Measurements from ENCODE around the gene C10orf143.
"Not testable (repeated sequence)": the region's sequence is repeated elsewhere in the genome, so short reads cannot be mapped to it uniquely, and the experiment has no call there.

C10orf143 gene

GRCh38 chr10:130036296-130037065, 74.1 kb downstream of the C10orf143 start:
- DNase-seq (ENCODE audit: low read depth in 3 of 3), result no peak

GRCh38 chr10:130029209-130029608, 81.4 kb downstream of the C10orf143 start:
- DNase-seq (ENCODE audit: low read depth in 3 of 3), result no peak

- no peak for DNase-seq (ENCODE audit: low read depth in 3 of 3)
These were observed 82.2 kb downstream of the C10orf143 start for GRCh38 chr10:130028465-130028819.

DNA sequence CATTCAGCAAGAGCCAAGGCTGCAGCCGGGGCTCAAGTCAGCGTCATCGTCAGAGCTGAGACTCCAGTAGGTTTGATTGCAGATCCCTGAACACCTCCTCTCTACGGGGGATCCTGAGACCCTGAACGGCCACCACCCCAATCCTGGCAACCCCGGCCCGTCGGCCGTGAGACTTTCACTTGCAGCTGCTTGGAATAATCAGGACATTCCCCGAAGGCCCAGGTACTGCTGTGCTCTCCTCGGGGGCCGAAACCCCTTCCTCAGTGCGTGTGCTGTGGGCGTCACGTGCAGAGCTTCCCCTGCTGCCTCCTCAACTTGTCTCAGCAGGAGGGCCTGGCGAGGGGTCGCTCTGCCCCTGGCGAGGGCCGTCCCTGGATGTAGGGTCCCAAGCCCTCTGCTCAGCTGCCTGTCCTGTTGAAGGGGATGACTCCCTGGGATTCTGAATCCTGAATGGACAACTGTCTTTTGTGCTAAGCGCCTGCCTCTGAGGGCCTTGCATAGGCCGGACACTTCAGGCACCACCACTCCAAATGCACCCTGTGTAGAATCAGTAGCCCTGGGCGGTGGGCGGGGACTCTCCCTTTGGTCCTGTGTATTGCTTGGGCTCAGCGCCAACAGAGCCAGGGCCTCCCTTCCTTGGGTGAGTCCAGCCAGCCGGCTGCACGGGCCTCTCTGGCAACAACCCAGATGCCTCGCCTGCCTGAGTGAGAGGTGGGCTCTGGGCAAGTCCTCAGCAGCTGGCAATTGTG, 82.7 kb downstream of the C10orf143 start:
- DNase-seq (ENCODE audit: low read depth in 3 of 3), result no peak

DNA sequence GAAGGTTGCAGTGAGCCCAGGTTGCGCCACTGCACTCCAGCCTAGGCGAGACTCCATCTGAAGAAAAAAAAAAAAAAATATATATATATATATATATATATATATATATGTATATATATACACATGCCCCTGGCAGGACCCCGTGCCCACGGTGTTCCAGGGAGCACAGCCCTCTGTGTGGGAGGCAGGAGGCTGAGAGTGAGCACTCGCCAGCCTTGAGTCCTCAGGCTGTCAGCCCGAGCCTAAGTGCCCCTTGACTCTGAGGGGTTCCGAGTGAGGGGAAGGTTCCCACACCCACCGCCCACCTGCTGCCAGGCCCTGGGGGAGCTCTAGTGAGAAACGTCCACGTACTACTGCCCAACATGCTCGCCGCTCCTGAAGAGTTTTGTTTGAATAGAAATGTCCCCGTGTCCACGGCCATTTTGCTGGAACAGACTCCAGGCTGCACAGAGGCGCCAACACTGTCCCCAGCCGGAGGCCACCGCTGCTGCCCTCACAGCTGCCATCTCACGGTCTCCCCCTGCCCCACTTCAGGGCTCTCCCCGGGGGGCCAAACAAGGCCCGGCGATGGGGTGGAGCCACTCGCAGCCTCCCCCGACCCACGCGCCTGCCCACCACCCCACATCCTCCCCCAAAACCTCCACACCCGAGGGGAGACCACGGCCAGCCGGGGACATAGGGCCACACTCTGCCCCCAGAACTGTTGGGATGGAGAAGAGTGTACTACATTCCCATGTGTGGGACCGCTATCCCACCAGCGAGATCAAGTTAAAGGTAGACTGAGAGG, 83.8 kb downstream of the C10orf143 start:
- DNase-seq (ENCODE audit: low read depth in 3 of 3), result no peak

- DNase-seq (ENCODE audit: low read depth in 3 of 3), result no peak
These were observed 84.7 kb downstream of the C10orf143 start for GRCh38 chr10:130025811-130026485.

DNA sequence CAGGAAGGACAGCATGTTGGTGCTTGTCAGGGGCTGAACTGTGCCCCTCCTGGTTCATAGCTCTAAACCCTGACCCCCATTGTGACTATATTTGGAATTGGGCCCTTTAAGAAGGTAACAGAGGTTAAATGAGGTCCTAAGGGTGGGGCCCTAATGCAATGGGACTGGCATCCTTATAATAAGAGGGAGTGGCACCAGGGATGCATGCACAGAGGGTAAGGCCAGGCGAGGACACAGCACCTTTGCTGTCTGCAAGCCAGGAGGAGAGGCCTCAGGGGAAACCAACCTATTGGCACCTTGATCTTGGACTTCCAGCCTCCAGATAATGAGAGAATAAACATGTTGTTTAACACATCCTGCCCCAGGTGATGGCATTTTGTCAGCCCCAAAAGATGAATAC, 85.3 kb downstream of the C10orf143 start:
- DNase-seq (ENCODE audit: low read depth in 3 of 3), result no peak

- no peak for DNase-seq (ENCODE audit: low read depth in 3 of 3)
These were observed 85.8 kb downstream of the C10orf143 start for GRCh38 chr10:130024779-130025325.

GRCh38 chr10:130024326-130024725, 86.3 kb downstream of the C10orf143 start:
- DNase-seq (ENCODE audit: low read depth in 3 of 3), result not testable (repeated sequence)

DNA sequence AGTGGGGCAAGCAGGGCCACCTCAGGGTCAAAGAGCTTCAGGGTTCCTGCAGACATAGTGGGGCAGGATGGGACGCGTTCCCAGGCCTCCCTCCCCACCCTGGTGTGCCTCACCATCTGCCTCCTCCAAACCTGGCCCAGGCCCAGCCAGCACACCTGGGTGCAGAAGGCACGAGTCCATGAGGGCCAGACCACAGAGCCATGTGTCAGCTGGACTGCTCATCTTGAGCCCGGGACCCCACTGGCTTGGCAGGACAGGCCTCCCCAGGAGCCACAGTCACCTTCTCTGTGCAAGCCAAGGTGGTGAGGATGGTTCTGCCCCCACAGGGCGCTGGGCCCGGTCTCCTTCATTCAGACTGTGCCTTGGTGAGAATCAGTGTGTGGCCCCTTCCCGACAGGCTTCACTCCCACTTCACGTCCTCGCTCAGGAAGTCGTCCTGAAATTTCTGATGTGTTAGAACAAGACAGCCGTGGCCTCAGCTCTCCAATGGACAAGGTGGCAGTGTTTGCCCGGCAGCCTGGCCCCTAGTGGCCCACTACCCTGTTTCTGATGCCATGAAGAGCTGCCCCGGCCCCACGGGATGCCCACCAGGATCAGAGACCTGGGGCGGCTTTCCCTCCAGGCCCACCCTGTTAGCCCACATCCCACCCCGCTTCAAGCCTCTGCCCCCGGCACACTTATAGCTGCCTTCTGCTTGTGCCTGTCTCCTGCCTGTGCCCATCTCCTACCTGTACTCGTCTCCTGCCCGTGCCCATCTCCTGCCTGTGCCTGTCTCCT, 87.0 kb downstream of the C10orf143 start:
- no peak for DNase-seq (ENCODE audit: low read depth in 3 of 3)

DNA sequence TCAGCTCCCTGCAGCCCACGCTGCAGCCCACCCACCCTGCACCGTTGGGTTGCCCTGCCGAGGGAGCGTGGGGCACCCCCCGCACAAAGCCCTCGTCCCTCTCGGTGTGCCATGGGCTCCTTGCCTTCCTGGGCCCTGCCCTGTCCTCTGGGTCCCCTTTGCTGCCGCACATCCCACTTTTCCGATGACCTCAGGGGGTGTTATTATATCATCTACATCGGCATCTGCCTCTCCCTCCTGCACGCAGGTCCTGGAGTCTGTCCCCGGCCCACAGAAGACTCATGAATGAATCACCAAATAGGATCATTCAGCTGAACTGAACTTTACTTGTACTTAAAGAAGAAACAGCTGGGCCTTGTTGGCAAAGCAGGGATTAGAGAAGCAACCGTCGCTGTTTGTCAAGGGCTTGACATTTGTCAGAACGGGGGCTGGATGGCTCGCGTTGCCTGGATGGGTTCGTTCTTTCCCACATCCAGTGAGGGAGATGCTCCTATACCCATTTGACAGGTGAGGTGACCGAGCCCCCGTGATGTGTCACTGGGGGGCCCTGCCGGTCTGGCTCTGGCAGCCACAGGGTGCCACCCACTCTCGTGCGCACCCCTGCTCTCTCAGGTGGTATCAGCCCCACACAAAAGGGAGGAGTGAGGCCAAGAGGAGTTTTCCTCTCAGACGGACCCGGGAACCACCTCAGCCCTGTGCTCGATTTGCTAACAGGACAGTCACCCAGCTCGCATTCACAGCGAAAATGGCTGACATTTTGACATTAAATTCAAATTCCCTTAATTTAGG, 87.9 kb downstream of the C10orf143 start:
- DNase-seq (ENCODE audit: low read depth in 3 of 3), result no peak

GRCh38 chr10:130022086-130022485, 88.5 kb downstream of the C10orf143 start:
- DNase-seq (ENCODE audit: low read depth in 3 of 3), result no peak

GRCh38 chr10:130021383-130021950, 89.2 kb downstream of the C10orf143 start:
- DNase-seq (ENCODE audit: low read depth in 3 of 3), result no peak

- no peak for DNase-seq (ENCODE audit: low read depth in 3 of 3)
These were observed 89.8 kb downstream of the C10orf143 start for GRCh38 chr10:130020651-130021382.

- DNase-seq (ENCODE audit: low read depth in 3 of 3), result no peak
These were observed 91.9 kb downstream of the C10orf143 start for GRCh38 chr10:130018730-130019185.

GRCh38 chr10:130018265-130018664, 92.4 kb downstream of the C10orf143 start:
- DNase-seq (ENCODE audit: low read depth in 3 of 3), result no peak

DNA sequence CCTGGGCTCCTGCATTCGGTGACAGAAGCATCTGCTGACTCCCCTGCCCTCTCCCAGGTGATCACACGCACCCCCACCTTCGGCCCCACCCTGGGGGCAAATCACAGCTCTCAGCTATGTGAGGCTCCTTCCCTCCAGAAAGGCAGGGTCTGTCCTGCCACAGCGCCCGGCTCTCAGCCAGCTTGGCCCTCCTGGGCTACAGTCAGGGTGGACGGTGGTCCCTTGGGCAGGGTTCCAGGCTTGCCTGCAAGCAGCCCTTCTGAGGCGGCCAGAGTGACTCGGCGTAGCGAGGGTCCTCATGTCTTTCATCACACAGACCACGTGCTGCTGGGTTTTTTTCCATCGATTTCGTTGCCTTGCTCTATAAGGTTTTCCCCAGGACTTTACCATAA, 93.0 kb downstream of the C10orf143 start:
- DNase-seq (ENCODE audit: low read depth in 3 of 3), result no peak

GRCh38 chr10:130016993-130017630, 93.5 kb downstream of the C10orf143 start:
- DNase-seq (ENCODE audit: low read depth in 3 of 3), result no peak

Measured in stimulated activated CD4-positive, alpha-beta T cell treated with anti-CD3 and anti-CD28 coated beads, TNF-alpha, amount 100 ng/mL, for 48 hours (primary cell).